HG03575 (cell line): ENCODE measurements around the gene PDHA2.
"Not testable (repeated sequence)": the region's sequence is repeated elsewhere in the genome, so short reads cannot be mapped to it uniquely, and the experiment has no call there.

Experiments used
- ATAC-seq: cut with Tn5 transposase; IDR thresholded peaks from one replicate; pipeline ENCODE4 v1.9.1; 2021; ENCODE audit not compliant: unreplicated experiment, insufficient number of reproducible peaks, low FRiP score; ENCODE audit errors: extremely low read depth

PDHA2 gene

DNA sequence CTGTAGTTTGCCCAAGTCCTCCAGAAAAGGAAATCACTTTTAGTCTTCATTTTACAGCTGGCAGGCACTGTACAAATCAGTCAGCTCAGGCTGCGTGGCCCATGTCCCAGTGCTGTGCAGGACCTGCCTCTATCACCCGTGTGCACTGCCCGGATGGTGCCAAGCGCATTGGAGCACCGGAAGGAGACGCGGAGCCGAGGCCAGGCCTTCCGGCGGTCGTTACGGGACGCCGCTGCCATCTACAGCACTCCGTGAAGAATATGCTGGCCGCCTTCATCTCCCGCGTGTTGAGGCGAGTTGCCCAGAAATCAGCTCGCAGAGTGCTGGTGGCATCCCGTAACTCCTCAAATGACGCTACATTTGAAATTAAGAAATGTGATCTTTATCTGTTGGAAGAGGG, at the start of gene PDHA2:
Gene PDHA2, plus strand, starts transcription at position 203 of the 400 bp plus-strand sequence. Its CDS starts 58 bp downstream, at position 261.
- no peak for ATAC-seq

DNA sequence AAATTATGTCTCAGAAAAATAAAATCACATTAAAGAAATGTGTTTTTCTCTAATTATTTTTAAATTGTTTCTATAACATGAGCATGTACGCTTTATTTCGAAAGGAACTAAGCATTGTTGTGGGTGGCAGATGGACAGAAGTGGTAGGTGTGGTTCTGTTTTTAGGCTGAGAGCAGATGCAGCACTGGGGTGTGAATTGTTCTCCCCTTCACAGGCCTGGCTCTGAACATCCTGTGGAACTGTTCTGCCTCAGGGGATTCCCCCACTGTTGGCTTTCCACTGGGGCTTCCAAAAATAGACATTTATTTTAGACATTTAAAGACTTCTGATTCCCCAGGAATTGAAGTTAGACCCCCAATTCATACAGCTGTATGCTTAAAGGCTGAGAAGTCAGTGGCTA, 41.9 kb upstream of the PDHA2 start:
- ATAC-seq: no peak

DNA sequence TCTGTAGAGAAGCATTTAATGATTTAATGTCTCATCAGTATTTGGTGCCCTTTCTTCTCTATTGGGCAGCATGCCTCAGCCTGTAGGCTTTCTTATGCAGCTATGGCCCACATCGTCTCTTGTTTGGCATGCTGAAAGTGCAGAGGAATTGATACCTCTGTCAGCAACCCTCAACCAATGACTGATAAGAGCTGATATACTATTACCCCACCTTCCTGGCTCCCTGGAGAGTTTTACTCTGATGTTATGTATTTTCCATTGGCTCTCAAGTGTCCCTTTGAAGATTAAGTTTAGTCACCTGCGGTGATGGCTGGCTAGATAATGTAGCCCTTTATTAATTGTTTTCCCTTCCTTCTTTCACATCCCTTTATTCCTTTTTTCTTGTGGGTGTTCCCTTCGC, 41.2 kb upstream of the PDHA2 start:
- no peak for ATAC-seq

DNA sequence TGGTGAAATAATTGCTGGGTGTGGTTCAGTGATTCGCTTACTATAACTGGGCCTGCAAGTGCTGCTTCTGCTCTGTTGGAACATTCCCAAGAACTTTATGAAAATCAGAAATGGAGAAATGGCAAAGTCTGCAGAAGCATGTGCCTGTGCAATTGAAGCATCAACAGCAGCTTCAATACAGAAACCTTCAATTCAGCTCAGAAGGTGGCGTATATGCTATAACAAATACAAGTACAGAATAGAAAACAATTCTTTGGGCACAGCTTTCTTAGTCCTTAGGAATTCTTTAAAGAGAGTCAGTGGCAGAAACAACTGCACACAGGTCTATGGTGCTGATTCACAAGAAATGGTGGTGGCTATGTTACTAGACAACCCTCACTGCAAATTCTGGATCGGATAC, 18.0 kb upstream of the PDHA2 start:
- no peak for ATAC-seq

DNA sequence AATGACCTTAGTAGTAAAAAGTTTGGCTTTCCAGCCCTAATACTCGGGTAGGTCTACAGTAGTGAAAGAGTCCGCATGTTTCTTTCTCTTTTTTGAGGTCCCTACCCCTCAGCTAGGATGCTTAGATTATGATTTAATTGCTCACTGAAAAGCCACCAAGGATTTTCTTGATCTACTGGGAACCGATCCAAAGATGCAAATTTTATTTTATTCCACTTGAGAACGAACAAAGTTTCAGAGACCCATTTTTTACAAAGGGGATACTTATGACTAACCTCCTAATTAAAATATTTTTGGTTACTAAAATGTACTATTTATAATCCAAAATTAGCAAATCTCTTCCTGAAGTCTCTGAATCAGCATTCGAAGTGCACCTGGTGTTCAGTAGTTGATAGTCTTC, 14.3 kb upstream of the PDHA2 start:
- no peak for ATAC-seq

DNA sequence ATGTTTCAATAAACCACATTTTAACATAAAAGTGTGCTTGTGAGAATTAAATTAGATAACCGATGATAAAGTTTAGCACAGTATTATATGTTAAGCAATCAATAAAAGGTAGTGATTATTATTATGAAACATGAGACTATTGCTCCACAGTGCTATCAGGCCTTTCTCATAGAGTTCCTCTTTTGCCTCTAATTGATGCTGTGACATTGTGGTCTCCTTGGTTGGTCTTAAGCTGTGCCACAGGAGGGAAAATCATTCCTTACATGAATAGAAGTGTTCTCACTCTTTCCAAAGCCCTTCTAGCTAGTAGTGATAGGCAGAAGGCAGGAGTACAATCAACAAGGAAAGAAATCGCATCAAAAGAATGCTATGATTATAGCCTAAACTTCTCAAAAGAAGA, 9.2 kb upstream of the PDHA2 start:
- no peak for ATAC-seq

DNA sequence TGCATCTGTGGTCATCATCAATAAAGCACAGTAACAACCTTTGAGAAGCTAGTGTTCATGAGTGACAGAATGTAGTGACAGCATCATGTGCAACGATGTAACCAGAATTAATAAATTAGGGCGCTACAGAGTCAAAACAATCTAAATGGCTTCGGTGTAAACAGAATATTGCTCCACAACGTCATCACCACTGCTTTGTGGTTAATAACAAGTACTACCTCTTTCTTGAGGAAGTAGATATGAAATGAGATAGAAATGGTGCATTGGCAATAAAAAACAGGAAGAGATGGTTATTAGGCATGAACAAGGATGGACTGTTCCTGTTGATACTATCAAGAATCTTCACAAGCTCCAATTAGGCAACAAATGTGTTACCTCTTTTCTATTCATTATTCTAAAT, 8.7 kb upstream of the PDHA2 start:
- ATAC-seq: no peak

DNA sequence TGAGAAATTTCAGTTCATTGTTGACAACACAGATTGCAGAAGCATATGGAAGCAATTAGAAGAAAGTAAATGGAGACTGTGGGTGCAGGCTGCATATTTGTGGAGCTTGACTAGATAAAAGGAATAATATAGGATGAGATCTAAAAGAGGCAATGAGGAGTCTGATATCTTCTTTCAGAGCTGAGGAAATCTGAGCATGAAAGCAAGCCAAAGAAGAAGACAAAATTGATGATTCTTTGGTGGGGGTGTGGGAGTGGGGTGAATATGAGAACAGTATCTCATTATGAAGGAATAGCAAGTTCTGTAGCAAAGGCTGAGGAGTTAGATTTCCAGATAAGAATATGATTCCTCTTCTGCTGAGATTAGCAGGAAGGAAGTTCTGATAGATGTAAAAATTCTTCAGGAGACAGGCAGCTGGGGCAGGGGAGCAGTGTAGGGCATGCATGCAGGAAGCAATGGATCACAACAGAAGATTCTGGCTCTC, 6.1 kb upstream of the PDHA2 start:
- ATAC-seq: no peak

DNA sequence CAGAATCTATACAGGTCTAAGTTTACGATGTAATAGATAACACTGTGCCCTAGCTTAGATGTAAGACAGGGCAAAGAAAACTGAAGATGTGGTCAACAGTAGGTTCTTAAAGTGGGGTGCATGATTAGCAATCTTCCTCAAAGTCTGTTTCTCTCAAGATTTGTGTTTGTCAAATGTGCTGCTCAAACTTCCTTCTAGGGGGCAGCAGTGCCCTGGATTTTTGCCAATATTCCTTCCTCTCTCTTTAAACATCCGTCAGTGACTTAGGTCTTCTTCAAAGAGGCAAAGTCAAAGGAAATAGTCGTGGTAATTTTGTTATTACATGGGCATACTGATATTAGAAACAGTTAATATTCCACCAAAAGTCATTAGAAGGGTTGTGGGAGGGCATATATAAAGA, 4.2 kb upstream of the PDHA2 start:
- no peak for ATAC-seq

DNA sequence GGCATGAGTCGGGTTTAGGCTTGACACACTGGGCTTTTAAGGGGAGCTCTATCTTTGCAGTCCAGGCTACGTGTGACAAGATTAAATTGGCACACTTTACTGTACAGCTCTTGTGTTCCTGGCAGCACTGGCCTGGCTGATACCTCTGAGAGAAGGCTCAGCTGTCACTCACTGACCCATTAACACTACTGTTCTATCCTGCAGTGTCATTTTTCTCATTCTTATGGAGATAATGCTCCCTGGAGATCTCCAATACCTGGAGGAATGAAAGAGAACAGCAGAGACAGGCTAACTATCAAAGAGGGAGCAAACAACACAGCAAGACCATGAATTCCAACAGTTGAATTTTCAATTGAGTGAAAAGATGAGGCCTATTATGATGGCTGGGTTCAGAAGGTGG, 1.7 kb upstream of the PDHA2 start:
- ATAC-seq: no peak

DNA sequence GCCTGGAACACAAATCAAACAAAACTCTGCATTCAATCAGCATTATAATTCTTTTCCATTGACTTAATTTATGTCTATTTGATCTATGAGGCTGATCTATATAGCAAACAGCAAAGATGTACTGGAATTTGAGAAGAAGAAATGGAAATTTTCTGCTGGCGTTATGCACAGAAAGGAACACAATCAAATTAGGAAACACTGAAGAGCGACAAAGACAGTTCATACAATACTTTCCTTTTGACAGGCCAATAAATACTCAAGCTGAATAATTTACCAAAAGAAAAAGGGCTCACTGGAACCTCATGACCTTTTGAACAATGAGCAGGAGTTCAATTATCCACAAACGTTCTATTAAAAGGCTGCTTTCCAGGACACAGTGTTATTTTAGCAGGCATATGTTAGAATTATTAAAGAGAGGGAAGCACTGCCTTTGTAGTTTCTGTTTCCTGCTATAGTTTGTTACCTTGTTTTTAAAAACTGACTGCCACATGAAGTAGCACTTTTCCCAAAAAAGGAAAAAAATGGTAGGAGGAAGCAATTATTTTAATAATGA, 8.1 kb downstream of the PDHA2 start:
- ATAC-seq: no peak

DNA sequence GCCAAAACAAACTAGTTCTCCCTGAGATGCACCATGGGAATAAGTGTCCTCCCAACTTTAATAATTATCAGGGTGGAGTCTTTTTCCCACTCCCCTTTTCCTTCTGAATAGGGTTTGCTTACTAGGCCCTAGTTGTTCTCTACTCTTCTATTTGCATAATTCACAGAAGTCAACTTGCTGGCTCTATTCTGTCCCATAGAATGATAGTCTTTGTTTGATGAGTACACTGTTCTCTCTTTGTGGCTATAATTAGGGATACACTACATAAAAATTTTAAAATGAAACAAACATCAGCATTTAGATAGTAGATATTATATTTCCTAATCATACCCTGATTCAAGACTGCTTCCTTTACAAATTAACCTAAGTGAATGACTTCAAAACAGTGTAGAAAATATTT, 10.3 kb downstream of the PDHA2 start:
- no peak for ATAC-seq

DNA sequence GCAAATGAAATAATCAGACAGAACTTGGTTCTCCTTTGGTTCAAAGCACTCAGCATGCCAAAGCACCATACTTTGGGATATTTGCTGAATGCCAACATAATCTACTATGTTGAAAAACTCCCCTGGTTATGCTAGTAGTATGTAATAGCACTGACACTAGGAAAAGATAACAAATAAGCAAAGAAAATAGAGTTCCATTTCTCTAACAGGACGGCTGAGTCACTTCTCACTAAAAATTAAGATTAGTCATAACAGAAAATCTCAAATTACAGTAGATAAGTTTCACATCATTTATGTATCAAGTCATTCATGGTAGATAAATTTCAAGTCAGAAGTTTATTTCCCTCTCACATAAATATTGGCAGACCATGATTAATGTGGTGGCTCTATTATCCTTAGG, 17.9 kb downstream of the PDHA2 start:
- no peak for ATAC-seq

DNA sequence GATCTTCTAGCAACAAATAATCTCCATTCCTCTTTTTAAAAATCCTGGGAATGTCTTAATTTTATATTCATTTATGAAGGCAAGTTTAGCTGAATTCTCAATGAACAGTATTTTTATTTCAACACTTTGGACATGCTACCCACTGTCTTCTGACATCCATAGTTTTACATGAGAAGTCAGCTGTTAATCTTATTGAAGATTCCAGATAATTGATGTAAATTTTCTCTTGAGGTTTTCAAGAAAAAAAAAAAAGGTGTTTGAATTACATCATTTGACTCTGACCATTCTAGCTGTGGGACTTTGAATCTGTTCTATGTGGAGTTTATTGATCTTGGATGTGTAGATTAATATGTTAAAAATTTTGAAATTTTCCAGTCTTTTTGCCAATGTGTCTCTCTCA, 28.0 kb downstream of the PDHA2 start:
- ATAC-seq: no peak

DNA sequence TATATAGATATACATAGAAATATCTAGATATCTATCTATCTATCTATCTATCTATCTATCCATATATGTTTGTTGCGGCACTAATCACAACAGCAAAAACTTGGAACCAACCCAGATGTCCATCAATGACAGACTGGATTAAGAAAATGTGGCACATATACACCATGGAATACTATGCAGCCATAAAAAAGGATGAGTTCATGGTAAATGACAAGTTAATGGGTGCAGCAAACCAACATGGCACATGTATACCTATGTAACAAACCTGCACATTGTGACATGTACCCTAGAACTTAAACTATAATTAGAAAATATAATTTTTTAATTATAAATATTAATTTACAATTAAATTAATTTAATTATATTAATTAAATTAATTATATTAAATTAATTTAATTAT, 29.5 kb downstream of the PDHA2 start:
- ATAC-seq: not testable (repeated sequence)

DNA sequence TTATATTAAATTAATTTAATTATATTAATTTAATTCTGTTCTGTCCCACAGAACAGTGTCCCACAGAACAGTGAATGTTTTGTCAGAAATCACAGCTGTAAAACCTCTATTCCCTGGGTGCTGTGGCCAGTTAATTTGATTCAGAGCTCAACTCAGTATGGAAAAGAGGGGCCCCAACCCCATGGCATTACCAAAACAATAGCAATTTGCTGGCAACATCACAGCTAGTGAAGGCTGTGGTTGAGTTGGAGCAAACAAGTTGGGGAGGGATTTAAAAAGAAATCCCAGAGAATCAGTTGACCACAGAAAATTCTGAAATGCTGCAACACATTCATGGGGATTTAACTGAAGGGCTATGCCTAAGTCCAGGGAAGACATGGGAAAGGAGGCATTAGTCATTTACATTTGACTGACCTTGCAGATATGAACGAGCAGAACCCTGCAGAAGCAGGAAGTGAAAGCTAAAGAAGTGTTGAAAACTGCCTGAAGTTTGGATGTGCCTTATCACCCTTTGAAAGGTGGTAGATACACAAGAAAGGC, 30.1 kb downstream of the PDHA2 start:
- ATAC-seq: no peak

DNA sequence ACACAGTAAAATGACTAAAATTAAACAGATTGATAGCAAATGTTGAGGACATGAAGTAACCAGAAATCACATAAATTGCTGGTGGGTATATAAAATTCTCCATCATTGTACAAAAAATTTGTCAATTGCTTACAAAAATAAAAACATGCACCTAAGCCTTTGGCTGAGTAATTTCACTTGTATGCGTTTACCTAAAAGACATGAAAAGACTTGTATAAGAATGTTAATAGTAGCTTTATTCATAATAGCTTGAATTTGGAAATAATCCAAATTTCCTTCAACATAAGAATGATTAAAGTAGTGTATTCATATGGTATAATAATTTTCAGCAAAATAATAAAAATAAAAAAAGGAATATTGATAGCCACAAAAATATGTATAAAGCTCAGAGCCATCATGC, 37.7 kb downstream of the PDHA2 start:
- no peak for ATAC-seq

DNA sequence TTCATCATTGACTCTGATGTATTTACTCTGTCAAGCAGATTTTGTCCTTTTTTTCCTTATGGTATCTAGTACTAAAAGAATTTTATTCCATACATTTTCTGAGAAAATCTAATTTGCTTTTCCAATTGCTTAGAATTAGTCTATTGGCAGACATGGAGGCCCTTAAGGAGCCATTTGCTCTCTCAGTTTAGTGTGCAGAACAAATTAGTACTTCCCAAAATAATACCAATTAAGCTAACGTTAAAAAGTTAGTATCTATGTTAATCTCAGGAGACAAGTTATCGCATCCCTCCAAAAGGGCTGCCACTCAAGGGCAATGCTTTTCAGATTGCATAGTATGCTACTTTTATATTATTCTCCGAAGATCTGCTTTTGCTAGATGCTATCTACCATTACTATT, 47.7 kb downstream of the PDHA2 start:
- no peak for ATAC-seq

DNA sequence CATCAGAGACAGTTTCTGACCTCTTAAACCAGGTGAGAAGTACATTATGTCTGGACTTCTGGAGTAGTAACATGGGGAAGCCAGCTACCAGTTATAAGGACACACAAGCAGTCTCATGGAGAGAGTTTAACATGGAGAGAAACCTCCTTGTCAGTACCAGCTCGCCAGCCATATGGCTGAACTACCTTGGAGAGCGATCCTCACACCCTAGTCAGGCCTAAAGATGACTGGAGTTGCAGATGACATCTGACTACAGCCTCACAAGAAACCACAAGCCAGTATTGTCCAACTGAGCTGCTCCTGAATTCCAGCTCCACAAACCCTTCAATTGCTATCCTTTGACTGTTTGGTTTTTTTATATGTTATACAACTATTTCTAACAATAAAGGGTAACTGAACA, 49.8 kb downstream of the PDHA2 start:
- ATAC-seq: no peak
